RWPE2 (cell line): ENCODE data around the gene ATG7.

Experiments used
- ATAC-seq: fragments of 200-7000 bp; cut with Tn5 transposase; 3 replicates; pipeline ENCODE4 v1.9.1; 2021; ENCODE audit warnings: low read depth
- DNase-seq: peaks from one replicate; pipeline ENCODE4 v3.0.0-alpha.2; 2020; ENCODE audit warnings: low spot score
- H3K27ac ChIP-seq: fragments of 450-650 bp; 2 replicates; pipeline ENCODE4 v1.5.1; 2017; ENCODE audit warnings: mild to moderate bottlenecking; ENCODE audit not compliant: poor library complexity, severe bottlenecking
- H3K27me3 ChIP-seq: fragments of 250-450 bp; sonication (Bioruptor Pico); 2 replicates; pipeline ENCODE4 v1.5.1; 2021; ENCODE audit warnings: mild to moderate bottlenecking, moderate library complexity; ENCODE audit not compliant: insufficient read depth, poor library complexity, severe bottlenecking
- H3K36me3 ChIP-seq: fragments of 250-450 bp; sonication (Bioruptor Pico); 2 replicates; pipeline ENCODE4 v1.5.1; 2020; ENCODE audit warnings: low read depth, mild to moderate bottlenecking, moderate library complexity
- H3K4me1 ChIP-seq: fragments of 250-450 bp; sonication (Bioruptor Pico); 2 replicates; pipeline ENCODE4 v1.5.1; 2021; ENCODE audit warnings: mild to moderate bottlenecking, moderate library complexity; ENCODE audit not compliant: insufficient read depth, poor library complexity, severe bottlenecking
- H3K4me3 ChIP-seq: fragments of 250-450 bp; sonication (Bioruptor Pico); 2 replicates; pipeline ENCODE4 v1.5.1; 2021; ENCODE audit warnings: mild to moderate bottlenecking, moderate library complexity; ENCODE audit not compliant: severe bottlenecking
- H3K9me3 ChIP-seq: fragments of 250-450 bp; sonication (Bioruptor Pico); 2 replicates; pipeline ENCODE4 v1.5.1; 2021; ENCODE audit warnings: mild to moderate bottlenecking, moderate library complexity; ENCODE audit not compliant: severe bottlenecking
- TF ChIP-seq, protein P1 (sequence below): fragments of 450-650 bp; IDR thresholded peaks from one replicate; pipeline ENCODE4 v1.5.1; 2017; ENCODE audit warnings: mild to moderate bottlenecking, moderate library complexity; ENCODE audit not compliant: poor library complexity, severe bottlenecking

Gene ATG7

DNA sequence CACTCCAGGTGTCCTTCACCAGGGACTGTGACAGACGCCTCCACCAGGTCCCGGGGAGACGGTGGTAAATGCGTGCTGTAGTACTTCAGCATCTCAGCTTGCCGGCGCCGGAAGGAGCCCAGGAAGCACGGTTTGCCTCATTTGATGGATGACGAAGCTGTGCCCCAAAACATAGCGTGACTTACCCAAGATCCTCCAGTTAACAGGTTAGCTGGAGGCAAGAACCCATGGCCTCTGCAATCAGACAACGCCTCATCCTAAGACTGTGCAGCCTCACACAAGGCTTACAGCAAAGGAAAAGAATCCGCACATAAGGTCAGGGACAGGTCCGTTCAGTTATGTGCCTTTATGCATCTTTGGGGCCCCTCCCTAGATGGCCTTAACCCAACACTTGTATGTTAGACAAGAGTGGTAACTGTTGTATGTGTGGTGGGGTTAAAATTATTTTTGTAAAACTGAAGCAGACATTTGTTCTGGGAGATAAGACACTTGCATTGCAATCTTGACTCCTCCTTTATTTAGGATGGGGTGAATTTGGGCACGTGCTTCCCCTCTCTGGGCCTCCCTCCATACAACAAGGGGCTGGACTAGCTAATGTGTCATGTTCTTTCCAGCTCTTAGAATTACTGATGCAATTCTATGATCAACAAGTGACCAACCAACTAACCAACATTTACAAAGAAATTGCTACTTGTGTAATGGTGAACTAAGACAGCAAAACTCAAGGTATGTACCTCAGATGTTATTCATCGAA, 332.1 kb downstream of the ATG7 start:
- Histone ChIP-seq H3K27me3 (no peaks in the 10 kb centered on the region), H3K4me3 (no peak overlapping the region), H3K36me3 (peaks cover 17% of the 10 kb centered on the region), H3K27ac (peak overlapping the region; percentile 93), H3K4me1 (peaks cover 60% of the 10 kb centered on the region), H3K9me3 (no peaks in the 10 kb centered on the region)
- DNase-seq (no peak), ATAC-seq (no peak)
- TF ChIP-seq, protein P1, sequence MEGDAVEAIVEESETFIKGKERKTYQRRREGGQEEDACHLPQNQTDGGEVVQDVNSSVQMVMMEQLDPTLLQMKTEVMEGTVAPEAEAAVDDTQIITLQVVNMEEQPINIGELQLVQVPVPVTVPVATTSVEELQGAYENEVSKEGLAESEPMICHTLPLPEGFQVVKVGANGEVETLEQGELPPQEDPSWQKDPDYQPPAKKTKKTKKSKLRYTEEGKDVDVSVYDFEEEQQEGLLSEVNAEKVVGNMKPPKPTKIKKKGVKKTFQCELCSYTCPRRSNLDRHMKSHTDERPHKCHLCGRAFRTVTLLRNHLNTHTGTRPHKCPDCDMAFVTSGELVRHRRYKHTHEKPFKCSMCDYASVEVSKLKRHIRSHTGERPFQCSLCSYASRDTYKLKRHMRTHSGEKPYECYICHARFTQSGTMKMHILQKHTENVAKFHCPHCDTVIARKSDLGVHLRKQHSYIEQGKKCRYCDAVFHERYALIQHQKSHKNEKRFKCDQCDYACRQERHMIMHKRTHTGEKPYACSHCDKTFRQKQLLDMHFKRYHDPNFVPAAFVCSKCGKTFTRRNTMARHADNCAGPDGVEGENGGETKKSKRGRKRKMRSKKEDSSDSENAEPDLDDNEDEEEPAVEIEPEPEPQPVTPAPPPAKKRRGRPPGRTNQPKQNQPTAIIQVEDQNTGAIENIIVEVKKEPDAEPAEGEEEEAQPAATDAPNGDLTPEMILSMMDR, result no peak

DNA sequence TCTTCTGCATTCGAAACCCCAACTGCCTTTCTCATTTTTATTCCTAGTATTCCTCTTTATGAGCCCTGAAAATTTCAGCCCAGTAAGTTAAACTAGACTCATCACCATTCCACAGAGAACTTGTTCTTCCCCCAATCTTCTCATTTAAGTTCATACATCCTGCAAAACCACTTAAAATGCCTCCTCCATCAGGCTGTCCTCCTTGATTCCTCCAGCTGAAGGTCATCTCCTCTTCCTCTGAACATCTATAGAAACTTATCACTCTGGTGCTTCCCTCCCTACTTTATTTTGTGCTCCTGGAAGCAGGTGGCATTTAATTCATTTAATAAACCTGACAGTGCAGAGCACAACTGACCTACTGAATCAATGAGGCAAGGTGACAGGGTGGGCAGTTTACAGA, 333.2 kb downstream of the ATG7 start:
- TF ChIP-seq, protein P1, result no peak
- Histone ChIP-seq H3K9me3 (no peaks in the 10 kb centered on the region), H3K36me3 (peaks cover 12% of the 10 kb centered on the region), H3K4me3 (no peak overlapping the region), H3K27me3 (no peaks in the 10 kb centered on the region), H3K4me1 (peaks cover 52% of the 10 kb centered on the region), H3K27ac (no peak overlapping the region)
- DNase-seq (no peak), ATAC-seq (no peak)

DNA sequence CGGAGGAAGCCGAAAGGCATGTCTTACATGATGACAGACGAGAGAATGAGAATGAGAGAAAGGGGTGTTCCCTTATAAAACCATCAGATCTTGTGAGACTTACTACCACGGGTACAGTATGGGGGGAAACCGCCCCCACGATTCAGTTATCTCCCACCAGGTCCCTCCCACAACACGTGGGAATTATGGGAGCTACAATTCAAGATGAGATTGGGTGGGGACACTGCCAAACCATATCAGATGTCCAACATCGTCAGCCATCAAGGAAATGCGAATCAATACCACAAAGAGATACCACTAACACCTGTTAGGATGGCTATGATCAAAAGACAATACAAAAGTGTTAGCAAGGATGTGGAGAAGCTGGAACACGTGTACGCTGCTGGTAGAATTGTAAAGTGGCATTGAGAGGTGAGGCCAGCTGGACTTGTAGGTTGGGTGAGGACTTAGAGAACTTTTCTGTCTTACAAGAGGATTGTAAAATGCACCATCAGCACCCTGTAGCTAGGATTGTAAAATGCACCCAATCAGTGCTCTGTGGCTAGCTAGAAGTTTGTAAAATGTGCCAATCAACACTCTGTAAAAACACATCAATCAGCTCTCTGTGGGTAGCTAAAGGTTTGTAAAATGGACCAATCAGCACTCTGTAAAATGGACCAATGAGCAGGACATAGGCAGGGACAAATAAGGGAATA, 334.0 kb downstream of the ATG7 start:
- TF ChIP-seq, protein P1, result no peak
- Histone ChIP-seq H3K27ac (peak overlapping the region; percentile 62), H3K27me3 (no peaks in the 10 kb centered on the region), H3K36me3 (peaks cover 7% of the 10 kb centered on the region), H3K9me3 (no peaks in the 10 kb centered on the region), H3K4me1 (peaks cover 54% of the 10 kb centered on the region), H3K4me3 (no peak overlapping the region)
- ATAC-seq (no peak), DNase-seq (no peak)

DNA sequence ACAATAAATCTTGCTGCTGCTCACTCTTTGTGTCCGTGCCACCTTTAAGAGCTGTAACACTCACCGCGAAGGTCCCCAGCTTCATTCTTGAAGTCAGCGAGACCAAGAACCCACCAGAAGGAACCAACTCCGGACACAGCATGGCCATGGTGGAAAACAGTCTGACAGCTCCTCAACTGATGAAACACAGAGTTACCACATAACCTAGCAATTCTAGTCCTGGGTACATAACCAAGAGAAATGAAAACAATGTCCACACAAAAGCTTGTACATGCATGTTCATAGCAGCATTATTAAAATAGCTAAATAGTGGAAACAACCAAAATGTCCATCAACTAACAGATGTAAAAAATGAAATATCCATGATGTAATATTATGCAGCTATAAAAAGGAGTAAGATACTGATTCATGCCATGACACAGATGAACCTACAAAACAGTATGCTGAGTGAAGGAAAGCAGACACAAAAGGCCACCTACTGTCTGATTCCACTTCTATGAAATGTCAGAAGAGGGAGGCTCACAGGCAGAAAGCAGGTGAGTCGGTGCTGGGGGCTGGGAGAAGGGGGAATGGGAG, 334.8 kb downstream of the ATG7 start:
- peak; percentile 28; the same call in 1 of the 3 replicates for ATAC-seq
- TF ChIP-seq, protein P1, result no peak
- no peaks in the 10 kb centered on the region for H3K9me3 ChIP-seq
- H3K27me3 ChIP-seq, result no peaks in the 10 kb centered on the region
- peaks cover 50% of the 10 kb centered on the region for H3K4me1 ChIP-seq
- no peak overlapping the region for H3K4me3 ChIP-seq
- no peak for DNase-seq
- H3K27ac ChIP-seq, result peak overlapping the region; percentile 62
- H3K36me3 ChIP-seq, result 0 out of 2 replicates have a peak, but pooled peaks cover 3% of the 10 kb centered on the region
